ENCODE measurements around the gene TM9SF4. TPM values are rescaled to one million over a fixed set of nuclear protein-coding genes. Genes with fewer than 3 reads are reported as not detected.

TM9SF4 gene
- total RNA-seq, 4 donors from 2014 or later: 18.0 to 22.9 (median 21.0) TPM

DNA sequence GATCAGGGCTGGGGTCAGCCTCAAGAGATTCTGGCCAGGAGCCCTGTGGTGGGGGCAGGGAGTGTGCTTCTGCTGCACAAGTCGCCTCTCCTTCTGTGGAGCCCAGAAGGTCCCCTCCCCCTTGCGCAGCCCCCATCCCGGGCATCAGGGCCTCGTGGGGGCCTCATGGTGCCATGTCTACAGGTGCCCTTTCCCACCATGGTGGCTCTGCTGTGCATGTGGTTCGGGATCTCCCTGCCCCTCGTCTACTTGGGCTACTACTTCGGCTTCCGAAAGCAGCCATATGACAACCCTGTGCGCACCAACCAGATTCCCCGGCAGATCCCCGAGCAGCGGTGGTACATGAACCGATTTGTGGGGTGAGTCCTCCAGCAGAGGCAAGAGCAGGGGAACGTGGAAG, 48.1 kb downstream of the TM9SF4 start:
- H3K36me3 ChIP-seq: peaks cover 4 to 61% of the 10 kb centered on the region in 2 donors
- H3K9me3 ChIP-seq: no peaks in the 10 kb centered on the region
- no peak for DNase-seq
- H3K4me1 ChIP-seq: peaks cover 9 to 14% of the 10 kb centered on the region in 2 donors
- TF ChIP-seq CTCF (IDR thresholded peaks at IDR 0.05 in 4 of 5, conservative IDR thresholded peaks at IDR 0.05 in 1 of 5) (no peak), POLR2A (IDR thresholded peaks at IDR 0.05) (no peak)
- no peak for ATAC-seq
- in situ Hi-C loops (cut with MboI; ENCODE audit: low sequenced_read_pairs in 4 of 4) (no loop called here), intact Hi-C loops (cut with DNase I; ENCODE audit: low total_unique reads) (loop anchor here (5.0 kb wide), 1 partner anchor 50 kb away; the partner anchor contains the start of genes PLAGL2 and POFUT1)
- H3K27ac ChIP-seq: no peak overlapping the region
- no peaks in the 10 kb centered on the region for H3K27me3 ChIP-seq
- H3K4me3 ChIP-seq: no peak overlapping the region

DNA sequence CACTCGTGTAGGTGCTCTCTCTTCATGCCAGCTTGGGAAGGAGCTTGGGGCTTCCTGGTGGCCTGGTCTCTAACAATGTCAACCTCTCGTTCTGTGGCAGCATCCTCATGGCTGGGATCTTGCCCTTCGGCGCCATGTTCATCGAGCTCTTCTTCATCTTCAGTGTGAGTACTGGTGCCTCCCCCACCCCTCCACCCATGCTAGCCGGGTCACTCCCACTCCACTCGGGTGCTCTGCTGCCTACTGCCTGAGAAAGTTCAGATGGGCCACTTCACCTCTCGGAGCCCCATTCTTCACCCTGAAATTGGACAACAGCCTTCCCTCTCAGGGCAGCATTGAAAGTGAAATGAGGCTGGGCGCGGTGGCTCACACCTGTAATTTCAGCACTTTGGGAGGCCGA, 48.8 kb downstream of the TM9SF4 start:
- intact Hi-C loops (cut with DNase I; ENCODE audit: low total_unique reads): loop anchor here (5.0 kb wide), 1 partner anchor 49 kb away; the partner anchor contains the start of genes PLAGL2 and POFUT1
- H3K27ac ChIP-seq: no peak overlapping the region

DNA sequence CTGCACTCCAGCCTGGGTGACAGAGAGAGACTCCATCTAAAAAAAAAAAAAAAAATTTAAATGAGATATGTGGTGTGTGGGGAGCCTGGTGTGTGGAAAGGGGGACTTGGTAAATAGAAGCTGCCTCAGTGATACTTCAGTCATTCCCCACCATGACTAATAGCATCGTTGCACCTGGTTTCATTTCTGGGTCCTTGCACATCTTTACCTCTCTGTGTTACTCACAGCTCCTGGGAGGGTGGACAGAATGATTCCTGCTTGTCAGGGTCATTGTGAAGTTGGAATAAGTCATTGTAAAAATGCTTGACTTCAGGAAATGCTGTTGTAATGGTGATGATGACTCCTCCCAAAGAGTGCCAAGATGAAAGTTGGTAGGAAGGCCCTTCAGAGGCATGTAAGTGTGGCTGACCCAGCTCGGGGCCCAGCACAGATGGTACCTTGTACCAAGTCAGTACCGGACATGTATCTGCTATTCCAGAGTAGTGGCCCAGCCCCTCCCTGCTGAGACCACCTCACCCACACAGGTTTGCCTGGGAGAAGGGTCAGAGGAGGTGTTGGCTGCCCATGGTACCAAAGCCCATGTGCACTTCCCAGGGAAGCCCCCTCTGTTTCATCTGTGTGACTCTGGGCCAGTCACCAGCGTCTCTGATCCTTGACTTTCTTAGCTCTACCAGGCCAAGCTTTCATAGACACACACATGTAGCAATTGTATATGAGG, 49.6 kb downstream of the TM9SF4 start:
- in situ Hi-C loops (cut with MboI; ENCODE audit: low sequenced_read_pairs in 4 of 4) (no loop called here), intact Hi-C loops (cut with DNase I; ENCODE audit: low total_unique reads) (loop anchor here (5.0 kb wide), 1 partner anchor 48 kb away; the partner anchor contains the start of genes PLAGL2 and POFUT1)
- H3K27me3 ChIP-seq: no peaks in the 10 kb centered on the region
- no peak overlapping the region for H3K27ac ChIP-seq
- no peak overlapping the region for H3K4me3 ChIP-seq
- no peak for DNase-seq
- H3K36me3 ChIP-seq: peaks cover 4 to 67% of the 10 kb centered on the region in 2 donors
- ATAC-seq: no peak
- peaks cover 9 to 13% of the 10 kb centered on the region in 2 donors for H3K4me1 ChIP-seq
- no peaks in the 10 kb centered on the region for H3K9me3 ChIP-seq
- no peak for TF ChIP-seq POLR2A (IDR thresholded peaks at IDR 0.05)
- no peak for TF ChIP-seq CTCF (IDR thresholded peaks at IDR 0.05 in 4 of 5, conservative IDR thresholded peaks at IDR 0.05 in 1 of 5)

More for the DNA sequence above, 48.8 kb downstream of the TM9SF4 start:
- ATAC-seq (no peak), DNase-seq (no peak)
- in situ Hi-C loops (cut with MboI; ENCODE audit: low sequenced_read_pairs in 4 of 4): no loop called here
- Histone ChIP-seq H3K9me3 (no peaks in the 10 kb centered on the region), H3K4me1 (peaks cover 9 to 13% of the 10 kb centered on the region in 2 donors), H3K36me3 (peaks cover 4 to 67% of the 10 kb centered on the region in 2 donors), H3K4me3 (no peak overlapping the region), H3K27me3 (no peaks in the 10 kb centered on the region)
- TF ChIP-seq POLR2A (IDR thresholded peaks at IDR 0.05) (no peak), CTCF (IDR thresholded peaks at IDR 0.05 in 4 of 5, conservative IDR thresholded peaks at IDR 0.05 in 1 of 5) (no peak)

DNA sequence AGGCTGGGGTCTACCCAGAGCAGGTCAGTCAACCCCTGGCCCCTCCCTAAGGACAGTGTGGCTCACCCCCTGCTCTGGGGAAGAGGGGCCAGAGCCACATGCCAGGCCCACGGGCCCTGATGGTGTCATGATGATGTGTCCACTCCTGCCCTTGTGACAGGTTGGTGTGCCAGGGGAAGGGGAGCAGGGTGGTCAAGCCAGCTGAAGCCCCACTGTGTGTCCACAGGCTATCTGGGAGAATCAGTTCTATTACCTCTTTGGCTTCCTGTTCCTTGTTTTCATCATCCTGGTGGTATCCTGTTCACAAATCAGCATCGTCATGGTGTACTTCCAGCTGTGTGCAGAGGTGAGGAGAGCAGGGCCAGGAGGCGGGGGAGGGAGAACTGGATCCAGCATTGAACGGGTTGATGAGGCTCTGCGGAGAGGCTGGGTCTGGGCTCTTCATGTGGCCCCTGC, 50.3 kb downstream of the TM9SF4 start:
- peaks cover 9 to 10% of the 10 kb centered on the region in 2 donors for H3K4me1 ChIP-seq
- ATAC-seq: no peak
- no peak overlapping the region for H3K27ac ChIP-seq
- no peak for DNase-seq
- no peaks in the 10 kb centered on the region for H3K27me3 ChIP-seq
- in situ Hi-C loops (cut with MboI; ENCODE audit: low sequenced_read_pairs in 4 of 4) (no loop called here), intact Hi-C loops (cut with DNase I; ENCODE audit: low total_unique reads) (loop anchor here (5.0 kb wide), 1 partner anchor 48 kb away; the partner anchor contains the start of genes PLAGL2 and POFUT1)
- no peak for TF ChIP-seq CTCF (IDR thresholded peaks at IDR 0.05 in 4 of 5, conservative IDR thresholded peaks at IDR 0.05 in 1 of 5)
- no peak for TF ChIP-seq POLR2A (IDR thresholded peaks at IDR 0.05)
- H3K9me3 ChIP-seq: no peaks in the 10 kb centered on the region
- H3K36me3 ChIP-seq: peaks cover 4 to 70% of the 10 kb centered on the region in 2 donors
- no peak overlapping the region for H3K4me3 ChIP-seq
